H1 (cell line): ENCODE measurements around the gene PPP1R14B.

ENCODE experiments used
- ATF2 ChIP-seq: IDR thresholded peaks from 2 replicates; pipeline ENCODE4 v1.6.1; 2012; ENCODE audit warnings: low read length, inconsistent platforms
- GTF2F1 ChIP-seq: IDR thresholded peaks from 2 replicates; pipeline ENCODE4 v1.6.1; 2012; ENCODE audit warnings: low read depth, low read length, improper control_type of control experiment, borderline replicate concordance
- JUN ChIP-seq: IDR thresholded peaks from 2 replicates; pipeline ENCODE4 v1.6.1; 2011; ENCODE audit warnings: low read depth, mild to moderate bottlenecking, improper control_type of control experiment, low read length
- MAX ChIP-seq: IDR thresholded peaks from 2 replicates; pipeline ENCODE4 v1.6.1; 2012; ENCODE audit warnings: inconsistent platforms
- POLR2AphosphoS5 ChIP-seq: IDR thresholded peaks from 2 replicates; pipeline ENCODE4 v1.6.1; 2011; ENCODE audit warnings: low read depth, low read length
- RBBP5 ChIP-seq: IDR thresholded peaks from 2 replicates; pipeline ENCODE4 v1.7.1; 2012; ENCODE audit warnings: low read depth, mild to moderate bottlenecking, inconsistent platforms, low read length, moderate library complexity, borderline replicate concordance
- TAF1 ChIP-seq: IDR thresholded peaks from 2 replicates; pipeline ENCODE4 v1.6.1; 2011; ENCODE audit warnings: mild to moderate bottlenecking, low read depth, low read length
- ZNF274 ChIP-seq: IDR thresholded peaks from 2 replicates; pipeline ENCODE4 v1.7.0; 2012; ENCODE audit warnings: low read length, borderline replicate concordance; ENCODE audit errors: extremely low read depth

- TF ChIP-seq TAF1 (no peak), MAX (no peak), RBBP5 (no peak), POLR2AphosphoS5 (no peak), GTF2F1 (no peak), ATF2 (no peak), JUN (no peak), ZNF274 (no peak)
Measured at GRCh38 chr11:64247729-64248531, 1.2 kb upstream of the PPP1R14B start.
